Activated CD4-positive, alpha-beta memory T cell treated with anti-CD3 and anti-CD28 coated beads, Interleukin-2, amount 10 ng/mL, durations not matched to agents 7 days and 5 days (primary cell): ENCODE data around the gene SLC35F2. TPM values are rescaled to one million over a fixed set of nuclear protein-coding genes. Genes with fewer than 3 reads are reported as not detected.

Source experiments
- CTCF ChIA-PET: fragments of 350-600 bp; sonication (Branson Sonifier 250); formaldehyde crosslinking; loops from one replicate; lab custom pipeline; 2021; ENCODE audit warnings: antibody characterized with exemption, inconsistent platforms; lab: Charles Lee
- POLR2A ChIA-PET: fragments of 350-600 bp; sonication (Branson Sonifier 250); formaldehyde crosslinking; loops from one replicate; lab custom pipeline; 2021; ENCODE audit warnings: antibody characterized with exemption; lab: Charles Lee
- DNase-seq: peaks from one replicate; pipeline ENCODE4 v3.0.0-alpha.2; 2020
- H3K27ac Mint-ChIP-seq: one replicate; pipeline ENCODE4 v1.8.0; 2021; ENCODE audit warnings: mild to moderate bottlenecking, mixed read lengths
- H3K27me3 Mint-ChIP-seq: one replicate; pipeline ENCODE4 v1.8.0; 2021; ENCODE audit warnings: mixed read lengths
- H3K36me3 Mint-ChIP-seq: one replicate; pipeline ENCODE4 v1.8.0; 2021; ENCODE audit warnings: low read depth, mixed read lengths
- H3K4me1 Mint-ChIP-seq: one replicate; pipeline ENCODE4 v1.8.0; 2021; ENCODE audit warnings: mixed read lengths
- H3K4me3 Mint-ChIP-seq: one replicate; pipeline ENCODE4 v1.8.0; 2021; ENCODE audit warnings: mild to moderate bottlenecking, mixed read lengths
- H3K9me3 Mint-ChIP-seq: one replicate; pipeline ENCODE4 v1.8.0; 2021; ENCODE audit warnings: mixed read lengths
- total RNA-seq, 2 experiments: library from RNA; stranded (reverse); gene quantifications; one replicate each; pipeline ENCODE4 v1.2.3, GENCODE V29; 2021

The SLC35F2 gene
- total RNA-seq, 2 experiments from 2014 or later: 10.3 to 13.3 TPM

DNA sequence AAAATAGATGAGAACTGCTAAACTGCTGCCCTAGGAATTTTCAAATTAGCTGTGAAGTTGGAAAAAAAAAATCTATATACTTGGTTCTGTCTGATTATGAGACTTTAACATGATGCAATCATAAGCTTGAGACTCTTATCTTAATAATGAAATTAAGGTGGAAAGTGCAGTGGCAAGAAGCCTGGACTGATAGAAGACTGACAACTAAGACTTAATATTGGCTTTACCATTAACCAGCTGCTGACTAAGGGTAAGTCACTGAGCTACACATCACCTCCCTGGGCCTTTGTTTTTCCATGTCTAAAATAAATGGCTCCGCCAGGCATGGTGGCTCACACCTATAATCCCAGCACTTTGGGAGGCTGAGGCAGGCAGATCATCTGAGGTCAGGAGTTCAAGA, 56.9 kb downstream of the SLC35F2 start:
- Mint-ChIP-seq H3K4me1 (no peaks in the 10 kb centered on the region), H3K9me3 (no peaks in the 10 kb centered on the region), H3K4me3 (no peak overlapping the region), H3K27me3 (no peaks in the 10 kb centered on the region), H3K27ac (no peak overlapping the region), H3K36me3 (peaks cover 23% of the 10 kb centered on the region)
- ChIA-PET POLR2A (no interaction called here), CTCF (interaction anchor here (0.7 to 1.7 kb wide), 2 partner anchors 68 to 116 kb away, joined by 3 to 5 read pairs; no protein-coding TSS in a partner anchor)
- DNase-seq: no peak

DNA sequence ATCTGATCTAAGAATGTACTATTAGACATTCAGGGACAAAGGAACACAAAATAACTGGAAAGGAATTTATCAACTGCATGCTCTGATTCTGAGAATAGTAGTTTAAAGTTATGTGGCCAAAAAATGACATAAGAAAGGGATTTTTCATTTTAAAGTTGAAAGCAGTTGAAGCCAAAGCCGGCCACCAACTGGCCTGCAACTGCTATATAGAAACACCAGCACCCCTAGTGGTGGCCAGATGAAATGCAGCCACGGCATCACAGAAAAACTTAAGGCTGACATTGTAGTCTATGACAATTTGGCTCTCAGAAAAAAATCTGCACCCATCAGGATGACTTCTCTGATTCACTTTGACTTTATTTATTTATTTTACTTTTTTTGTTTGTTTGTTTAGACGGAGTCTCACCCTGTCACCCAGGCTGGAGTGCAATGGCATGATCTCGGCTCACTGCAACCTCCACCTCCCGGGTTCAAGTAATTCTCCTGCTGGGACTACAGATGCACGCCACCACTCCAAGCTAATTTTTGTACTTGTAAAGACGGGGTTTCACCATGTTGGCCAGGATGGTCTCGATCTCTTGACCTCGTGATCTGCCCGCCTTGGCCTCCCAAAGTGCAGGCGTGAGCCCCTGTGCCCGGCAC, 59.2 kb downstream of the SLC35F2 start:
- H3K27me3 Mint-ChIP-seq: no peaks in the 10 kb centered on the region
- no peaks in the 10 kb centered on the region for H3K4me1 Mint-ChIP-seq
- ChIA-PET POLR2A (no interaction called here), CTCF (interaction anchor here (0.9 to 1.2 kb wide), 4 partner anchors 8 to 27 kb away, joined by 3 to 5 read pairs (median 4); no protein-coding TSS in a partner anchor)
- peak; percentile 69 for DNase-seq
- no peaks in the 10 kb centered on the region for H3K9me3 Mint-ChIP-seq
- no peak overlapping the region for H3K4me3 Mint-ChIP-seq
- peaks cover 31% of the 10 kb centered on the region for H3K36me3 Mint-ChIP-seq
- H3K27ac Mint-ChIP-seq: no peak overlapping the region

DNA sequence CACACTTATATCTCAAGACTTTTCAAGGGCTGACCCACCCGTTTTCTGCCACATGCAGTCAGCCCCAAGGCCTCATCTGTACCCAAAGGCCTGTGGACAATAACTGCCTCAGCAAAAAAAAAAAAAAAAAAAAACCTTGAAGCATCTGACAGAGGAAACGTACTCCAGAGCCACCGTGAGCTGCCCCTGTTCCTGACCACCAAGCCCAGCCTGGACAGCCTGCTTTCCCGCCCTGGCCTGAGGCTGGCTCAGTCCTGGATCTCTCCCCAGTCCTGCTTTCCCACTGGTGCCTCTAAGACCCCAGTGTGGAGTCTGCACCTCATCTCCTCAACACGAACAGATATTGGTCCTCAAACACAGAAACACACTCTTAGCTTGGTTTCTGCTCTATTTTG, 66.5 kb downstream of the SLC35F2 start:
- no peak for DNase-seq
- peaks cover 25% of the 10 kb centered on the region for H3K4me1 Mint-ChIP-seq
- H3K36me3 Mint-ChIP-seq: peaks cover 38% of the 10 kb centered on the region
- no peaks in the 10 kb centered on the region for H3K9me3 Mint-ChIP-seq
- ChIA-PET POLR2A (no interaction called here), CTCF (no interaction called here)
- no peak overlapping the region for H3K27ac Mint-ChIP-seq
- H3K27me3 Mint-ChIP-seq: no peaks in the 10 kb centered on the region
- no peak overlapping the region for H3K4me3 Mint-ChIP-seq

DNA sequence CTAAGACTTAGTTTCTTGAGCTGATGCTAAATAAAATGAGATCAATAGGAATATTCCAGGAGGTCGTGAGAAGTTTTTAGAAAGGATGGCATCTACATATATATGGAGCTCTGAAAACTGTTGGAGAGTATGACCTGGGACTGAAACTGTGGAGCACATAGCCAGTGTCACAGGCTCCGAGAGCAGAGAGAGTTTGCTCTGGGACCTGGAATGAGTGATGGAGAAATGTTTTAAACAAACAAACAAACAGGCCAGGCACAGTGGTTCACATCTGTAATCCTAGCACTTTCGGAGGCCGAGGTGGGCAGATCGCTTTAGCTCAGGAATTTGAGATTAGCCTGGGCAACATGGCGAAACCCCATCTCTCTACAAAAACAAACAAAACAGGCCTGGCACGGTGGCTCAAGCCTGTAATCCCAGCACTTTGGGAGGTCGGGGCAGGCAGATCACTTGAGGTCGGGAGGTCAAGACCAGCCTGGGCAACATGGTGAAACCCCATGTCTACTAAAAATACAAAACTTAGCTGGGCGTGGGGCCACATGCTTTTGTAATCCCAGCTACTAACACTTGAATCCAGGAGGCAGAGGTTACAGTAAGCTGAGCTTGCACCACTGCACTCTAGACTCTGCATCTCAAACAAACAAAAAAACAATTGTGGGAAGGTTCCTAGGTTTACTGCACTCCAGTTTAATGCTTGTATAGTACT, 67.1 kb downstream of the SLC35F2 start:
- H3K36me3 Mint-ChIP-seq: peaks cover 38% of the 10 kb centered on the region
- ChIA-PET CTCF (interaction anchor here (1.0 kb wide), 1 partner anchor 8 kb away, joined by 4 read pairs; no protein-coding TSS in a partner anchor), POLR2A (interaction anchor here (0.9 kb wide), 1 partner anchor 77 kb away, joined by 3 read pairs; no protein-coding TSS in a partner anchor)
- no peak for DNase-seq
- no peak overlapping the region for H3K4me3 Mint-ChIP-seq
- H3K9me3 Mint-ChIP-seq: no peaks in the 10 kb centered on the region
- H3K27me3 Mint-ChIP-seq: no peaks in the 10 kb centered on the region
- no peak overlapping the region for H3K27ac Mint-ChIP-seq
- H3K4me1 Mint-ChIP-seq: peaks cover 25% of the 10 kb centered on the region

DNA sequence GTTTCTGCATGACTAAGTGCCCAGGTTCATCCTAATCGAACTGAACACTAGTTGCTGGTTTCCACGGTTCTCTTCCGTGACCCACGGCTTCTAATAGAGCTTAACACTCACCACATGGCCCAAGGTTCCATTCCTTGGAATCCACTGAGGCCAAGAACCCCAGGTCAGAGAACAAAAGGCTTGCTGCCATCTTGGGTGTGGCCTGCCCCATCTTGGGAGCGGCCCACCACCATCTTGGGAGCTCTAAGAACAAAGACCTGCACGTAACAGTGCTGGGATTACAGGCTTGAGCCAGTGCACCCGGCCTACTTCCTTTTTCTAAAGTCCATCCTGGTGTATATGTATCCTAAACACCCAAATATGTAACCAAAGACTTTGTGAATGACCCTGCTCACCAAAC, 68.8 kb downstream of the SLC35F2 start:
- ChIA-PET CTCF (interaction anchor here (1.3 kb wide), 1 partner anchor 19 kb away, joined by 4 read pairs; no protein-coding TSS in a partner anchor), POLR2A (no interaction called here)
- Mint-ChIP-seq H3K9me3 (no peaks in the 10 kb centered on the region), H3K27ac (no peak overlapping the region), H3K36me3 (peaks cover 23% of the 10 kb centered on the region), H3K4me1 (peaks cover 30% of the 10 kb centered on the region), H3K4me3 (no peak overlapping the region), H3K27me3 (no peaks in the 10 kb centered on the region)
- DNase-seq: no peak

DNA sequence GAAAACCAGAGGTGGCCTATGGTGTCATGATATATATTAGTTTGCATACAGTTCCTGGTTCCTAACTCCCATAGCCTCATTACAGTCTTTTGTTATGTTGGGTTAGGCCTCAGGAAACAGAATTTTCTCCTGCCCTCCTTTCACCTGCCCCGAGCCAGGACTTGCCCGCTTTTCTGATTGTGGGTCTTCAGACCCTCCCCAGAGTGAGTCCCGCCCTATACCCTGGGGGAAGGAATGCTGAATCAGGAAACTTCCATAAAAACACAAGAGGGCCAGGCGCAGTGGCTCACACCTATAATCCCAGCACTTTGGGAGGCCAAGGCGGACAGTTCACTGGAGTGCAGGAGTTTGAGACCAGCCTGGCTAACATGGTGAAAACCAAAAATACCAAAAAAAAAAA, 70.9 kb downstream of the SLC35F2 start:
- CTCF ChIA-PET: interaction anchor here (0.7 kb wide), 1 partner anchor 89 kb away, joined by 4 read pairs; no protein-coding TSS in a partner anchor
- no peaks in the 10 kb centered on the region for H3K9me3 Mint-ChIP-seq
- DNase-seq: no peak
- no peak overlapping the region for H3K27ac Mint-ChIP-seq
- H3K27me3 Mint-ChIP-seq: no peaks in the 10 kb centered on the region
- H3K4me3 Mint-ChIP-seq: no peak overlapping the region
- POLR2A ChIA-PET: no interaction called here
- H3K4me1 Mint-ChIP-seq: peaks cover 28% of the 10 kb centered on the region
- H3K36me3 Mint-ChIP-seq: peaks cover 9% of the 10 kb centered on the region

DNA sequence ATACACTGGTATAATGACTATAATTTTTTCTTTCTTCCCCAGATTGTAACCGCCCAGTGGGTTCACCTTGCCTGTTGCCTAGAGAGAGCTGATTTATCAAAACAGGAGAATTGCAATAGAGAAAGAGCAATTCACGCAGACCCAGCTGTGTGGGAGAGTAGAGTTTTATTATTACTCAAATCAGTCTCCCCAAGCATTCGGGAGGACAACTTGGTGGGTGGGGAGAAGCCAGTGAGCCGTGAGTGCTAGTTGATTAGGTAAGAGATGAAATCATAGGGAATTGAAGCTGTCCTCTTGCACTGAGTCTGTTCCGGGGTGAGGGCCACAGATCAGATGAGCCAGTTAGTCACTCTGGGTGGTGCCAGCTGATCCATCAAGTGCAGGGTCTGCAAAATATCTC, 73.2 kb downstream of the SLC35F2 start:
- H3K36me3 Mint-ChIP-seq: no peaks in the 10 kb centered on the region
- ChIA-PET POLR2A (no interaction called here), CTCF (no interaction called here)
- DNase-seq: no peak
- no peaks in the 10 kb centered on the region for H3K27me3 Mint-ChIP-seq
- no peak overlapping the region for H3K27ac Mint-ChIP-seq
- no peaks in the 10 kb centered on the region for H3K9me3 Mint-ChIP-seq
- peaks cover 10% of the 10 kb centered on the region for H3K4me1 Mint-ChIP-seq
- no peak overlapping the region for H3K4me3 Mint-ChIP-seq

DNA sequence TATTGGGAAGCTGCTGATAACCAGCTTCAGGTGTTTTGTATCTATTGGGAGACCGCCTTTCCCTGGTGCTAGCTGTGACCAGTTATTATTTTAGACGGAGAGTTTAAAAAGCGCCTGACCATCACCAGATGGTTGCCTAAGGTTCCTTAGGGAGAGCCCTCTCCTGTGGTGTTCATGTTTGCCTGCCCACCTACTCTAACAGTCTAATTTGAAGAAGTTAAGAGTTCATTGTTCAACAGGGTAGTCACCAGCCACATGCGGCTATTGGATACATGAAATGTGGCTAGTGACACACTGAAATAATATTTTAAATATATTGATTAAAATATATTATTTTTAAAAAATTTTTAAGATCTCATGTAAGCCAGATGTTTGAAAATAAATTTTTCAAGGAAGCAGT, 75.5 kb downstream of the SLC35F2 start:
- H3K27ac Mint-ChIP-seq: no peak overlapping the region
- H3K4me3 Mint-ChIP-seq: no peak overlapping the region
- H3K27me3 Mint-ChIP-seq: peaks cover 2% of the 10 kb centered on the region
- H3K36me3 Mint-ChIP-seq: no peaks in the 10 kb centered on the region
- no peak for DNase-seq
- ChIA-PET POLR2A (no interaction called here), CTCF (no interaction called here)
- no peaks in the 10 kb centered on the region for H3K9me3 Mint-ChIP-seq
- H3K4me1 Mint-ChIP-seq: peaks cover 5% of the 10 kb centered on the region

DNA sequence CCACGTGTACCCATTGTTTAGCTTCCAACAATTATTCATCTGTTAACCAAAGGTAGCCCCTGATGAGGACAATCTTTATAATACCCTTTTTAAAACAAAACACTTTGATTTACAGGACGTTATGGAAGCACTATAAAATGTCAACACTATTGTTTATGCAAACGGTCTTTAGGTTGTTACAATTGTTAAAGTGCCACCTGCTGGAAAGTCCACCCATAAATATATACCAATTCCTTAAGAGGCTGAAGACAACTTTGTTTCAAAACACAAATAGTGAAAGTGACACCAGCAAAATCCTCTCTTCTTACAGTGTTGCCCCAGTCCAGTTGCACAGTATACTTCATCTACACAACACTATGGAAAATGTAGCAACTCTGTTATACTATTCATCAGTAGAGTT, 77.8 kb downstream of the SLC35F2 start:
- Mint-ChIP-seq H3K4me1 (peaks cover 5% of the 10 kb centered on the region), H3K9me3 (no peaks in the 10 kb centered on the region), H3K36me3 (no peaks in the 10 kb centered on the region), H3K27me3 (peaks cover 2% of the 10 kb centered on the region), H3K27ac (no peak overlapping the region), H3K4me3 (no peak overlapping the region)
- CTCF ChIA-PET: no interaction called here
- no peak for DNase-seq
- POLR2A ChIA-PET: no interaction called here

DNA sequence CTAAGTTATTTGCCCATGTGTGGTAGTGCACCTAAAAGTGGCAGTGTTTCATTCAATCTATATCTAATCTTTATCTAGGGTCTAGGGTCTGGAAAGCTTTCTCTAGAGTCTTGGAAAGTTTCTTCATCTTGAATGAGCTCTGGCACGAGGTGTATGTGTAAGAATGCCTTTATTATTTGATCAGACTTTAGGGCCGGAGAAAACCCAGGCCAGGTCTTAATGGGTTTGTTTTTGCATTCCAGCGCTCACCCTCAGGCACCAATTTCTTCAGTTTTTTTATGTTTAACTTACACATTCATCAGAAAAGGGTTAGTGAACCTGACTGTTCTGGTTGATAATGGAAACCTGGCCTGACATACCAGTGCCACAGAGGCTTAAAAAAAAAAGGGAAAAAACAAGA, 78.5 kb downstream of the SLC35F2 start:
- POLR2A ChIA-PET: no interaction called here
- Mint-ChIP-seq H3K9me3 (no peaks in the 10 kb centered on the region), H3K27ac (no peak overlapping the region), H3K36me3 (no peaks in the 10 kb centered on the region), H3K4me1 (peaks cover under 1% of the 10 kb centered on the region), H3K27me3 (peaks cover 2% of the 10 kb centered on the region), H3K4me3 (no peak overlapping the region)
- no peak for DNase-seq
- CTCF ChIA-PET: interaction anchor here (0.6 kb wide), 1 partner anchor 200 kb away, joined by 4 read pairs; no protein-coding TSS in a partner anchor

DNA sequence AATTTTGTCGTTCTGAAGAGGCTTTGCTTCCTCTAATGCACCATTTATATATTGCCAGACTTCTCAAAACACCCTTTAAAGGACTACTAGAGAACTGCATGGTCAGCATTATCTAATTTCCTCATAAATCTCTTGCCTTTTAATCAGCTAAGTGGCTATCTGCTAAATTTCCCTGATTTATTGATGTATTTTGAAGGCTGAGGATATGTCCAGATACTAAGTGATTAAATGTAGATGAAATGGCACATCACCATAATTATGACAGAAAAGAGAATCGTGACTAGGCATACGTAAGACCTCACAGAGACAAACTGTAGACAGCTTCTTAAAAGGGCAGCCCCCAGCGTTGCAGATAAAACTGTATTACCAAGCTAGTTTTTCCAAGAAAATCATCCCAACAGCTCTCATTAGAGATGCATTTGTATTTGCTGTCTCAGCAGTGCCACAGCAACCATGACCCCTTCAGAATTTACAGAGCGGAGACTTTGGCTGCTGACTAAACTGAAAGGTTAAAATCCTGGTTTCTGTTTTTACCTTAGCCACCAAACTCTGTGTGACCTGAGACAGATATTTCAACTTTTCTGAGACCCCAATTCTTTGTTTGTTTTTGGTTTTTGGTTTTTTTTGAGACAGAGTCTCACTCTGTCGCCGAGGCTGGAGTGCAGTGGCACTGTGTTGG, 79.6 kb downstream of the SLC35F2 start:
- Mint-ChIP-seq H3K27ac (no peak overlapping the region), H3K9me3 (no peaks in the 10 kb centered on the region), H3K4me3 (no peak overlapping the region), H3K36me3 (no peaks in the 10 kb centered on the region), H3K27me3 (peaks cover 2% of the 10 kb centered on the region), H3K4me1 (no peaks in the 10 kb centered on the region)
- CTCF ChIA-PET: interaction anchor here (0.8 kb wide), 1 partner anchor 8 kb away, joined by 3 read pairs; no protein-coding TSS in a partner anchor
- DNase-seq: no peak
- POLR2A ChIA-PET: no interaction called here

DNA sequence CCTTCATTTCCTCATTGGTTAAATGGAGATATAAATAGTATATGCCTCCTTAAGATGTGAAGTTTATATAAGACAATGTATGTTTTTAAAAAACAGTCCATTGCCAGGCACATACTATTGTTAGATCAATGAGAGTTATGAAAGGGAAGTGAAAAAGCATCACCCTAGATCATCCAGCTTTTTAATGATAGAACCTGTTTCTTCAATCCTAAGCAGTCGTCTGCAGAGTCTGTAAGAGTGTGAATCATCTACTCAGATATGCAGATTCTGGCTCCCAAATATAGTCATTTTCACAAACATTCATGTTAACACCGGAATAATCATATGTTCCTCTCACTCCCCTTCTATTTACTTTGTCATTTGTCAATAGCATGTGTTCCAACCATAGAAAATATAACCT, 81.5 kb downstream of the SLC35F2 start:
- no peak overlapping the region for H3K27ac Mint-ChIP-seq
- ChIA-PET POLR2A (no interaction called here), CTCF (no interaction called here)
- H3K9me3 Mint-ChIP-seq: no peaks in the 10 kb centered on the region
- no peaks in the 10 kb centered on the region for H3K4me1 Mint-ChIP-seq
- DNase-seq: no peak
- no peaks in the 10 kb centered on the region for H3K36me3 Mint-ChIP-seq
- no peak overlapping the region for H3K4me3 Mint-ChIP-seq
- H3K27me3 Mint-ChIP-seq: peaks cover 5% of the 10 kb centered on the region

DNA sequence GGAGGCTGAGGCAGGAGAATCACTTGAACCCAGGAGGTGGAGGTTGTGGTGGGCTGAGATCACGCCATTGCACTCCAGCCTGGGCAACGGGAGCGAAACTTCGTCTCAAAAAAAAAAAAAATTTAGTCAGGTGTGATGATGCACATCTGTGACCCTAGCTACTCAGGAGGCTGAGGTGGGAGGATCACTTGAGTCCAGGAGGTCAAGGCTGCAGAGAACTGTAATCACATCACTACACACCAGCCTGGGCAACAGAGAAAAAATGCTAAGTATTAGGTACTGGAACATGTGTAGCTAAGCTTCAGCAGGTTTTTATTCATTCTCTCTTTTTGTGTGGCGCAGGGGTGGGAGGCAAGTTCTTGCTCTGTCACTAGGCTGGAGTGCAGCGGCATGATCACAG, 82.5 kb downstream of the SLC35F2 start:
- no peak for DNase-seq
- Mint-ChIP-seq H3K36me3 (no peaks in the 10 kb centered on the region), H3K27me3 (peaks cover 5% of the 10 kb centered on the region), H3K9me3 (no peaks in the 10 kb centered on the region), H3K4me1 (no peaks in the 10 kb centered on the region), H3K27ac (no peak overlapping the region), H3K4me3 (no peak overlapping the region)
- POLR2A ChIA-PET: no interaction called here
- CTCF ChIA-PET: no interaction called here
